Osteoblast (primary cell): ENCODE results near the gene ARL13B. TPM values are rescaled to one million over a fixed set of nuclear protein-coding genes. Genes with fewer than 3 reads are reported as not detected.

ENCODE experiments used
- DNase-seq: peaks from one replicate; pipeline ENCODE4 v3.0.0; 2011; ENCODE audit warnings: low spot score, mixed read lengths; ENCODE audit not compliant: insufficient read length; ENCODE audit errors: missing footprints
- H2AFZ ChIP-seq: 2 replicates; pipeline ENCODE4 v1.6.0; 2011; ENCODE audit warnings: mild to moderate bottlenecking, low read length
- H3K27ac ChIP-seq: 2 replicates; pipeline ENCODE4 v1.5.1; 2011; ENCODE audit warnings: mild to moderate bottlenecking, low read depth, low read length, moderate library complexity
- H3K27me3 ChIP-seq: 2 replicates; pipeline ENCODE4 v1.6.0; 2012; ENCODE audit warnings: mild to moderate bottlenecking, control low read depth, inconsistent platforms, low read length, moderate library complexity; ENCODE audit not compliant: insufficient read depth
- H3K36me3 ChIP-seq: 2 replicates; pipeline ENCODE4 v1.5.1; 2011; ENCODE audit warnings: mild to moderate bottlenecking, low read length, control low read depth, moderate library complexity; ENCODE audit not compliant: insufficient read depth
- H3K4me1 ChIP-seq: 2 replicates; pipeline ENCODE4 v1.5.1; 2011; ENCODE audit warnings: mild to moderate bottlenecking, low read length, control low read depth, moderate library complexity; ENCODE audit not compliant: insufficient read depth
- H3K4me2 ChIP-seq: 2 replicates; pipeline ENCODE4 v1.6.0; 2011; ENCODE audit warnings: mild to moderate bottlenecking, low read length; ENCODE audit not compliant: insufficient read depth
- H3K4me3 ChIP-seq: fragments of 200-600 bp; sonication (generic); 3 replicates; pipeline ENCODE4 v1.5.1; 2012; ENCODE audit warnings: mild to moderate bottlenecking, low read length, inconsistent platforms; ENCODE audit not compliant: insufficient read depth
- H3K79me2 ChIP-seq: 2 replicates; pipeline ENCODE4 v1.6.0; 2012; ENCODE audit warnings: mild to moderate bottlenecking, low read length, control low read depth, inconsistent platforms; ENCODE audit not compliant: insufficient read depth
- H3K9me3 ChIP-seq: 2 replicates; pipeline ENCODE4 v1.5.1; 2011; ENCODE audit warnings: low read depth, low read length, control low read depth
- H4K20me1 ChIP-seq: 2 replicates; pipeline ENCODE4 v1.6.0; 2012; ENCODE audit warnings: mild to moderate bottlenecking, low read length, control low read depth; ENCODE audit not compliant: insufficient read depth
- total RNA-seq: library from RNA; depleted of rRNA; stranded (reverse); fragments of >200 nt; gene quantifications from 2 replicates; pipeline ENCODE4 v1.2.3, GENCODE V29; 2012
- TF ChIP-seq, protein P1 (sequence below): IDR thresholded peaks from 2 replicates; pipeline ENCODE4 v1.5.1; 2011; ENCODE audit warnings: mild to moderate bottlenecking, low read depth, low read length, moderate library complexity; ENCODE audit errors: extremely low read depth

Gene ARL13B
- total RNA-seq, 1 donor: 18.1 TPM

DNA sequence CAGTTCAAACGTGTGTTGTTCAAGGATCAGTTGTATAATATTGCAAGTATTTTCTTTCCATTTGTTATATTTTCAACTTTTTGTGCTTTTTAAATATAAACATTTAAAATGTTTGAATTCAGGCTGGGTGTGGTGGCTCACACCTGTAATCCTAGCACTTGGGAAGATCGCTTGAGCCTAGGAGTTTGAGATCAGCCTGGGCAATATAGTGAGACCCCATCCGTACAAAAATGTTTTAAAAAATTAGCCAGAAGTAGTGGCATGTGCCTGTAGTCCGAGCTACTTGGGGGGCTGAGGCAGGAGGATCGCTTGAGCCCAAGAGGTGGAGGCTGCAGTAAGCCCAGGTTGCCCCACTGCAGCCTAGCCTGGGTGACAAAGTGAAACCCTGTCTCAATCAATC is 4.7 kb downstream of the ARL13B start:
- Histone ChIP-seq H3K27ac (no peak overlapping the region), H3K36me3 (no peaks in the 10 kb centered on the region), H3K4me3 (no peak overlapping the region), H2AFZ (no peak overlapping the region), H4K20me1 (peaks cover 3% of the 10 kb centered on the region), H3K4me2 (no peak overlapping the region), H3K9me3 (no peaks in the 10 kb centered on the region), H3K79me2 (peaks cover 45% of the 10 kb centered on the region), H3K4me1 (peaks cover 16% of the 10 kb centered on the region), H3K27me3 (no peaks in the 10 kb centered on the region)
- no peak for DNase-seq
- TF ChIP-seq, protein P1, sequence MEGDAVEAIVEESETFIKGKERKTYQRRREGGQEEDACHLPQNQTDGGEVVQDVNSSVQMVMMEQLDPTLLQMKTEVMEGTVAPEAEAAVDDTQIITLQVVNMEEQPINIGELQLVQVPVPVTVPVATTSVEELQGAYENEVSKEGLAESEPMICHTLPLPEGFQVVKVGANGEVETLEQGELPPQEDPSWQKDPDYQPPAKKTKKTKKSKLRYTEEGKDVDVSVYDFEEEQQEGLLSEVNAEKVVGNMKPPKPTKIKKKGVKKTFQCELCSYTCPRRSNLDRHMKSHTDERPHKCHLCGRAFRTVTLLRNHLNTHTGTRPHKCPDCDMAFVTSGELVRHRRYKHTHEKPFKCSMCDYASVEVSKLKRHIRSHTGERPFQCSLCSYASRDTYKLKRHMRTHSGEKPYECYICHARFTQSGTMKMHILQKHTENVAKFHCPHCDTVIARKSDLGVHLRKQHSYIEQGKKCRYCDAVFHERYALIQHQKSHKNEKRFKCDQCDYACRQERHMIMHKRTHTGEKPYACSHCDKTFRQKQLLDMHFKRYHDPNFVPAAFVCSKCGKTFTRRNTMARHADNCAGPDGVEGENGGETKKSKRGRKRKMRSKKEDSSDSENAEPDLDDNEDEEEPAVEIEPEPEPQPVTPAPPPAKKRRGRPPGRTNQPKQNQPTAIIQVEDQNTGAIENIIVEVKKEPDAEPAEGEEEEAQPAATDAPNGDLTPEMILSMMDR: no peak

DNA sequence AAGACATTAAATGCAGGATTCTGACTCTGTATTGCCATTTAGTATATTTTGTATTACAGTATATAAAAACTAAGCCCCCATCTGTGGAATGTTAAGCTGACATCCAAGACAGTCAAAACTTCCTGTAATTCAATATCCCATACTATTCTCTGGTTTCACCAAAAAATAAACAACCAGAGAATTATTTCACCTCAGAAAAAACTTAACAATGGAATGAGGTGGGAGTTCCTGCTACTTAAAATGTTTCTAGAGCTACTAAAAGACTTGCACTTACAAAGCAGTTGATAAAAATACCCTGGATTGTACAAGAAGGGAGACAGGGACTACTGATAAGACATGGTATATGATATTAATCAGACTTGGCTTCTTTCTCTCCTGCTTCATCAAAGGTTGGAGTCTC is 8.3 kb downstream of the ARL13B start:
- TF ChIP-seq, protein P1: no peak
- Histone ChIP-seq H3K9me3 (no peaks in the 10 kb centered on the region), H3K36me3 (no peaks in the 10 kb centered on the region), H3K27ac (no peak overlapping the region), H3K4me2 (no peak overlapping the region), H3K4me1 (peaks cover 9% of the 10 kb centered on the region), H3K27me3 (no peaks in the 10 kb centered on the region), H4K20me1 (no peaks in the 10 kb centered on the region), H3K79me2 (peaks cover 29% of the 10 kb centered on the region), H2AFZ (no peak overlapping the region), H3K4me3 (no peak overlapping the region)
- DNase-seq: peak; percentile 62

DNA sequence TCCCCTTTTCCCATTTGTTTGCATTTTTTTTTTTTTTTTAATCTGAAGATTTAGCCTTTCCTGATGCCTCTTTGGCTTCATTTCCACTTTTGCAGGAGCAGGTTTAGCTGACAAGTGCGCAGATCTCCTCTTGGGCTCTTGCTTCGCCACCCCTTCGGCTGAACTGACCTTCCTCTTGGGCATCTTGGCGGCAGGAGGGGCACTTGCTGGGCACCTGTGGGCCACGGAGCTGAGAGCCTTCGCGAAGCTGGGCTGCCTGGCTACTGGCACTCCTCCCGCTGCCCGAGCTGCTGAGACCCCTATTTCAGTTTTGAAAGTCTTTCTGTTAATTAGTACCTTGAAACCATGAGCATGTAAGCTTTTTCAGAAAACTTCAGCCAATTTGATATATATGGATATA is 8.8 kb downstream of the ARL13B start:
- Histone ChIP-seq H4K20me1 (peaks cover under 1% of the 10 kb centered on the region), H3K4me3 (no peak overlapping the region), H3K36me3 (no peaks in the 10 kb centered on the region), H3K4me2 (no peak overlapping the region), H2AFZ (no peak overlapping the region), H3K79me2 (peaks cover 27% of the 10 kb centered on the region), H3K9me3 (no peaks in the 10 kb centered on the region), H3K27me3 (no peaks in the 10 kb centered on the region), H3K27ac (no peak overlapping the region), H3K4me1 (peaks cover 9% of the 10 kb centered on the region)
- no peak for DNase-seq
- TF ChIP-seq, protein P1: no peak

DNA sequence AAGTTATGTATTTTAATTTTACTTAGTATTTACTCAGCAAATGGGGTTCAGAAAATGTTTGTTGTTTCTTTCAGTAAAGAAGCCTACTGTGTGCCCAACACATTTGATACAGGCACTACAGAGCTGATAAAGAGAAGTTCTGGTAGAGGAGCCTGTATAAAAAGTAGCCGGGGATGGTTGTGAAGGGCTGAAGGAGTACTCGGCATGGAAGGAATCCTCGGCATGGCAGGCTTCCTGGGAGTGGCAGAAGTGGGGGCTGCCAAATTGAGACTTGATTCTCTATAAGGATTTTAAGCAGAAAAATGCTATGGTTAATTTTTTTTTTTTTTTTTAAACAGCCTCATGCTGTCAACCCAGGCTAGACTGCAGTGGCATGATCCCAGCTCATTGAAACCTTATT is 9.3 kb downstream of the ARL13B start:
- Histone ChIP-seq H3K27ac (no peak overlapping the region), H4K20me1 (peaks cover 3% of the 10 kb centered on the region), H2AFZ (no peak overlapping the region)

More for the DNA sequence above, 9.3 kb downstream of the ARL13B start:
- Histone ChIP-seq H3K4me3 (no peak overlapping the region), H3K9me3 (no peaks in the 10 kb centered on the region), H3K36me3 (no peaks in the 10 kb centered on the region), H3K79me2 (peaks cover 31% of the 10 kb centered on the region), H3K4me2 (no peak overlapping the region), H3K4me1 (peaks cover 9% of the 10 kb centered on the region), H3K27me3 (no peaks in the 10 kb centered on the region)
- no peak for DNase-seq
- TF ChIP-seq, protein P1: no peak
